Sigmoid colon (tissue), 7 donors: Measurements from ENCODE around the gene AAMP. TPM values are rescaled to one million over a fixed set of nuclear protein-coding genes. Genes with fewer than 3 reads are reported as not detected.
A peak's percentile ranks its signal among the peaks of the same experiment; 100 is the strongest.

ENCODE experiments used
- DNase-seq: peaks from one replicate; pipeline ENCODE4 v3.0.0-alpha.2; 2019
- H3K27ac ChIP-seq, 4 donors: fragments of 200-600 bp; sonication (generic); one replicate each; pipeline ENCODE4 v1.5.1; 2016 to 2019; ENCODE audit warnings: mild to moderate bottlenecking in 1 of 4
- H3K27me3 ChIP-seq, 3 donors: fragments of 200-600 bp; sonication (generic); one replicate each; pipeline ENCODE4 v1.5.1; 2019; ENCODE audit warnings: mild to moderate bottlenecking in 1 of 3
- H3K36me3 ChIP-seq, 4 donors: fragments of 200-600 bp; sonication (generic); one replicate each; pipeline ENCODE4 v1.5.1; 2016 to 2019
- H3K4me1 ChIP-seq, 4 donors: fragments of 200-600 bp; sonication (generic); one replicate each; pipeline ENCODE4 v1.5.1; 2017 to 2019
- H3K4me3 ChIP-seq, 4 donors: fragments of 200-600 bp; sonication (generic); one replicate each; pipeline ENCODE4 v1.5.1; 2017 to 2019; ENCODE audit warnings: mild to moderate bottlenecking in 2 of 4, moderate library complexity in 1 of 4
- H3K9me3 ChIP-seq, 4 donors: fragments of 200-600 bp in 3 of 4; sonication (generic) in 3 of 4; one replicate each; pipeline versions ENCODE4 v1.5.1 to v1.6.1; 2013 to 2019
- CTCF ChIP-seq, 4 experiments: fragments of 450-650 bp in 3 of 4; fragments of 200-600 bp in 1 of 4; IDR thresholded peaks; one replicate each; pipeline ENCODE4 v1.5.1; 2016 to 2019; ENCODE audit warnings: antibody characterized with exemption in 4 of 4, mild to moderate bottlenecking in 3 of 4, moderate library complexity in 2 of 4
- EP300 ChIP-seq, 4 donors: sonication (generic); formaldehyde crosslinking; IDR thresholded peaks; one replicate each; pipeline ENCODE4 v1.6.1; 2017; ENCODE audit warnings: antibody characterized with exemption in 4 of 4
- POLR2A ChIP-seq, 2 donors: fragments of 450-650 bp; IDR thresholded peaks; one replicate each; pipeline ENCODE4 v1.6.1; 2016; ENCODE audit warnings: antibody characterized with exemption in 2 of 2, mild to moderate bottlenecking in 2 of 2, moderate library complexity in 2 of 2
- POLR2AphosphoS5 ChIP-seq, 4 donors: sonication (generic); formaldehyde crosslinking; IDR thresholded peaks; one replicate each; pipeline ENCODE4 v1.6.1; 2017; ENCODE audit warnings: antibody characterized with exemption in 4 of 4
- WGBS, 2 donors: extraction: QIAGEN DNeasy Blood & Tissue Kit; methylation state at CpG; one replicate each; pipeline ENCODE4 v1.1.7; 2013; 5-methylcytosine and 5-hydroxymethylcytosine counted together
- intact Hi-C: fragments of 100-400 bp; cut with DNase I; formaldehyde crosslinking; loops from one replicate; pipeline ENCODE4 v1.15.1; 2023
- polyA plus RNA-seq, 3 donors: library from polyadenylated mRNA; stranded (reverse); fragments of 200-250 nt; gene quantifications; one replicate each; pipeline ENCODE4 v1.2.3, GENCODE V29; 2013
- total RNA-seq, 4 donors: library from RNA; depleted of rRNA; stranded (reverse); fragments of >200 nt; gene quantifications; one replicate each; pipeline ENCODE4 v1.1.0, GENCODE V29; 2016
- donor health status: healthy with polysubstance abuse.
- donor health status: Bipolar disorder and iron deficiency.
- donor health status: healthy.

Gene AAMP
- total and polyA plus RNA-seq, 7 donors = 85.7 to 141 (median 103) TPM

GRCh38 chr2:218216674-218217359 is 53.1 kb downstream of the AAMP start, which contains the start of gene ARPC2:
Gene ARPC2 (plus strand): TSS chr2:218217189. CDS start chr2:218217471, 282 bp downstream.
- Histone ChIP-seq H3K36me3 (no peaks in the 10 kb centered on the region), H3K27ac (peak within 1 kb of the TSS; percentile 91 to 97 (median 94)), H3K27me3 (no peaks in the 10 kb centered on the region), H3K4me3 (peak within 1 kb of the TSS; percentile 67 to 99 (median 86)), H3K4me1 (peaks cover 0 to 47% (median 41%) of the 10 kb centered on the region in 4 donors), H3K9me3 (no peaks in the 10 kb centered on the region)
- TF ChIP-seq POLR2A (IDR thresholded peaks at IDR 0.05) = peak; percentile 88 to 92
- TF ChIP-seq EP300 (IDR thresholded peaks at IDR 0.05) = peak in 1 of 4 donors; percentile 30
- TF ChIP-seq POLR2AphosphoS5 (IDR thresholded peaks at IDR 0.05) = peak; percentile 91 to 97 (median 96)
- TF ChIP-seq CTCF (IDR thresholded peaks at IDR 0.05) = peak in 3 of 4 experiments; percentile 23 to 54 (median 43)
- intact Hi-C loops = loop anchor here (1.0 kb wide), 1 partner anchor 30 kb away; no protein-coding TSS in a partner anchor
- peak; percentile 97 for DNase-seq
- WGBS, 2 donors = 0% methylated on average over 60 of the region's 60 CpGs

GRCh38 chr2:218216336-218216673 is 53.6 kb downstream of the AAMP start:
- Histone ChIP-seq H3K4me1 (peaks cover 0 to 41% (median 36%) of the 10 kb centered on the region in 4 donors), H3K27ac (peak overlapping the region; percentile 91 to 97 (median 94)), H3K27me3 (no peaks in the 10 kb centered on the region), H3K36me3 (no peaks in the 10 kb centered on the region), H3K9me3 (no peaks in the 10 kb centered on the region), H3K4me3 (peak overlapping the region; percentile 67 to 99 (median 86))
- 70 to 71% methylated on average over 9 of the region's 9 CpGs for WGBS, 2 donors
- no peak for TF ChIP-seq CTCF (IDR thresholded peaks at IDR 0.05)
- no peak for TF ChIP-seq EP300 (IDR thresholded peaks at IDR 0.05)
- no peak for TF ChIP-seq POLR2A (IDR thresholded peaks at IDR 0.05)
- TF ChIP-seq POLR2AphosphoS5 (IDR thresholded peaks at IDR 0.05) = no peak
- peak; percentile 69 for DNase-seq
- intact Hi-C loops = loop anchor here (1.0 kb wide), 1 partner anchor 29 kb away; no protein-coding TSS in a partner anchor

Other genes starting within 250 kb of the AAMP start
- under 1 TPM in 2 of 4 donors, not detected in 2; 0.16 to 0.55 TPM for gene RUFY4, start 200.9 kb downstream of the AAMP start, total RNA-seq
- gene RUFY4, start 200.9 kb downstream of the AAMP start, polyA plus RNA-seq = under 1 TPM in 1 of 3 donors, not detected in 2; 0.73 TPM
- not detected for gene CXCR2, start 144.1 kb downstream of the AAMP start, total RNA-seq
- under 1 TPM; 0.12 to 0.60 (median 0.46) TPM for gene CXCR2, start 144.1 kb downstream of the AAMP start, polyA plus RNA-seq
- not detected for gene CXCR1, start 103.2 kb downstream of the AAMP start, total RNA-seq
- gene CXCR1, start 103.2 kb downstream of the AAMP start, polyA plus RNA-seq = 1 to 10 TPM in 1 of 3 donors, under 1 TPM in 2; 0.07 to 1.2 (median 0.46) TPM
- 100 to 1,000 TPM; 235 to 267 (median 258) TPM for gene ARPC2, start 52.9 kb downstream of the AAMP start, total RNA-seq
- gene ARPC2, start 52.9 kb downstream of the AAMP start, polyA plus RNA-seq = 100 to 1,000 TPM; 366 to 517 (median 411) TPM
- gene GPBAR1, start 9.1 kb downstream of the AAMP start, total RNA-seq = 1 to 10 TPM; 3.1 to 7.1 (median 5.4) TPM
- gene GPBAR1, start 9.1 kb downstream of the AAMP start, polyA plus RNA-seq = 1 to 10 TPM in 2 of 3 donors, under 1 TPM in 1; 0.60 to 2.5 (median 1.4) TPM
- gene PNKD, start 382 bp upstream of the AAMP start, total RNA-seq = 10 to 100 TPM; 46.8 to 95.1 (median 69.1) TPM
- 100 to 1,000 TPM; 112 to 199 (median 190) TPM for gene PNKD, start 382 bp upstream of the AAMP start, polyA plus RNA-seq
- gene TMBIM1, start 22.4 kb upstream of the AAMP start, total RNA-seq = 100 to 1,000 TPM; 116 to 157 (median 146) TPM
- gene TMBIM1, start 22.4 kb upstream of the AAMP start, polyA plus RNA-seq = 100 to 1,000 TPM in 2 of 3 donors, 10 to 100 TPM in 1; 90.2 to 204 (median 109) TPM
- gene CATIP, start 86.7 kb upstream of the AAMP start, total RNA-seq = not detected
- under 1 TPM in 1 of 3 donors, not detected in 2; 0.07 TPM for gene CATIP, start 86.7 kb upstream of the AAMP start, polyA plus RNA-seq
- gene SLC11A1, start 112.1 kb upstream of the AAMP start, total RNA-seq = 10 to 100 TPM; 13.8 to 19.0 (median 16.9) TPM
- gene SLC11A1, start 112.1 kb upstream of the AAMP start, polyA plus RNA-seq = 1 to 10 TPM; 1.2 to 7.0 (median 1.6) TPM
- 10 to 100 TPM; 78.4 to 90.3 (median 80.7) TPM for gene CTDSP1, start 129.7 kb upstream of the AAMP start, total RNA-seq
- 100 to 1,000 TPM in 2 of 3 donors, 10 to 100 TPM in 1; 75.1 to 120 (median 105) TPM for gene CTDSP1, start 129.7 kb upstream of the AAMP start, polyA plus RNA-seq
- gene VIL1, start 149.0 kb upstream of the AAMP start, total RNA-seq = 1 to 10 TPM in 1 of 4 donors, under 1 TPM in 1, not detected in 2; 0.71 to 2.8 TPM
- 100 to 1,000 TPM; 111 to 172 (median 170) TPM for gene VIL1, start 149.0 kb upstream of the AAMP start, polyA plus RNA-seq